Upper lobe of left lung (tissue), 4 donors: ENCODE measurements around the gene ABCF1.

Experiments
- POLR2A ChIP-seq, 4 donors: fragments of 450-650 bp; IDR thresholded peaks; one replicate each; pipeline ENCODE4 v1.5.1; 2016 to 2017; ENCODE audit warnings: antibody characterized with exemption in 4 of 4, mild to moderate bottlenecking in 2 of 4
- POLR2AphosphoS5 ChIP-seq, 2 donors: sonication (generic); formaldehyde crosslinking; IDR thresholded peaks; one replicate each; pipeline ENCODE4 v1.5.1; 2017; ENCODE audit warnings: antibody characterized with exemption in 2 of 2
- TF ChIP-seq, protein P1 (sequence below), 6 experiments: fragments of 450-650 bp in 4 of 6; fragments of 200-600 bp in 2 of 6; sonication (generic) in 2 of 6; IDR thresholded peaks; one replicate each; pipeline ENCODE4 v1.5.1; 2016 to 2019; ENCODE audit warnings: antibody characterized with exemption in 6 of 6

DNA sequence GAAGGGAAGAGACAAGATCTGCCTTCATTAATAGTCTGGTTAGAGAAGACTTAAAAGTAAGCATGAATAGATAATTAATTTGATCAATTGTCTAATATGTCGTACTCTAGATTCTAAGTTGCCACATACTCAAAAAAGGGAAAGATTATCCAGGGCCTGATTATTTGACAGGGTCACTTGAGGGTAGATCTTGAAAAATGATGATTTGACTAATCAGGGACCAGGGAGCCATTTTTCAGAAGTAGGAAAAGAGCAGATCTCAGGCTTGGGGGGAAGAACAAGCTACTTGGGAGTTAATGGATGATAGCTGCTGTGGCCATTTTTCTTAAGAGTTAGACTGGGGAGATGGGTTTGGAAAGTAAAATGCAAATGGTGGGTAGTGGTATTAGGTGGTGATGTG, 21.0 kb downstream of the ABCF1 start:
- TF ChIP-seq, protein P1, sequence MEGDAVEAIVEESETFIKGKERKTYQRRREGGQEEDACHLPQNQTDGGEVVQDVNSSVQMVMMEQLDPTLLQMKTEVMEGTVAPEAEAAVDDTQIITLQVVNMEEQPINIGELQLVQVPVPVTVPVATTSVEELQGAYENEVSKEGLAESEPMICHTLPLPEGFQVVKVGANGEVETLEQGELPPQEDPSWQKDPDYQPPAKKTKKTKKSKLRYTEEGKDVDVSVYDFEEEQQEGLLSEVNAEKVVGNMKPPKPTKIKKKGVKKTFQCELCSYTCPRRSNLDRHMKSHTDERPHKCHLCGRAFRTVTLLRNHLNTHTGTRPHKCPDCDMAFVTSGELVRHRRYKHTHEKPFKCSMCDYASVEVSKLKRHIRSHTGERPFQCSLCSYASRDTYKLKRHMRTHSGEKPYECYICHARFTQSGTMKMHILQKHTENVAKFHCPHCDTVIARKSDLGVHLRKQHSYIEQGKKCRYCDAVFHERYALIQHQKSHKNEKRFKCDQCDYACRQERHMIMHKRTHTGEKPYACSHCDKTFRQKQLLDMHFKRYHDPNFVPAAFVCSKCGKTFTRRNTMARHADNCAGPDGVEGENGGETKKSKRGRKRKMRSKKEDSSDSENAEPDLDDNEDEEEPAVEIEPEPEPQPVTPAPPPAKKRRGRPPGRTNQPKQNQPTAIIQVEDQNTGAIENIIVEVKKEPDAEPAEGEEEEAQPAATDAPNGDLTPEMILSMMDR (IDR thresholded peaks at IDR 0.05) = no peak
- TF ChIP-seq POLR2AphosphoS5 (IDR thresholded peaks at IDR 0.05) = no peak
- no peak for TF ChIP-seq POLR2A (IDR thresholded peaks at IDR 0.05)
